Measurements from ENCODE around the gene TCHH. TPM values are rescaled to one million over a fixed set of nuclear protein-coding genes. Genes with fewer than 3 reads are reported as not detected.

Gene TCHH
- total and polyA plus RNA-seq, 2 donors (not counting 3 experiments of a cell fraction or from before 2014, with no cell fraction given): not detected

DNA sequence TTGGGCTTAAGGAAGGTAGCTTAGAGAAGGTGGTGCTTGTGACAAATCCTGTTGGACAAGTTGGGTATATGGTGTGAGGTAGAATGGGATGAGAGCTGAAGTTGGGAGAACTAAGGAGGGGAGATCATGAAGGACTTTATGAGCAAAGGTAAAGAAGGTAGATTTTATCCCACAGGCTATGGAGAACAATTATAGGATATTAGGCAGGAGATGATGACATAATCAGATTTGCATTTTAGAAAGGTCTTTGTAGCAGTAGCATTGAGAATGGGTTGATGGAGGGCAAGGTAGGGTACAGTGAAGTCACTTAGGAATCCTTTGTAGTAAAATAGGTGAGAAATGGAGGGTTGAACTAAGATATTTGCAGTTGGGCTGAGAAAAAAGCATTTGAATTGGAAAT, 14.9 kb upstream of the TCHH start:
- no peak overlapping the region for H2AFZ ChIP-seq (ENCODE audit: low read depth, low read length)
- no peaks in the 10 kb centered on the region for H3K9me3 ChIP-seq (replicated peaks; ENCODE audit: control insufficient read depth, insufficient read depth, low read length)
- H3K36me3 ChIP-seq (ENCODE audit: control insufficient read depth in 2 of 2, extremely low read depth in 1 of 2, insufficient read depth in 2 of 2, low read length in 2 of 2): no peaks in the 10 kb centered on the region
- DNase-seq (ENCODE audit: low read depth, low spot score): no peak
- H3K4me2 ChIP-seq (ENCODE audit: insufficient read depth, low read length): no peak overlapping the region
- H3K4me3 ChIP-seq (replicated peaks in 1 of 3; ENCODE audit: insufficient read depth in 1 of 3, low read depth in 1 of 3, low read length in 3 of 3): no peak overlapping the region
- BruUV-seq (replicated peaks): no TSS peak
- FAIRE-seq: no peak
- H3K9ac ChIP-seq (replicated peaks; ENCODE audit: extremely low read depth, insufficient read depth, low read length): no peak overlapping the region
- ChIA-PET POLR2A (no interaction called here), CTCF (no interaction called here)
- no peaks in the 10 kb centered on the region for H3K79me2 ChIP-seq (ENCODE audit: control insufficient read depth, insufficient read depth, low read length)
- TF ChIP-seq POLR2AphosphoS5 (IDR thresholded peaks at IDR 0.05; ENCODE audit: insufficient read depth, low read depth, low read length) (no peak), FOS (IDR thresholded peaks at IDR 0.05; ENCODE audit: borderline replicate concordance, insufficient read depth, low read length) (no peak), JUN (IDR thresholded peaks at IDR 0.05; ENCODE audit: borderline replicate concordance, insufficient read depth, insufficient read length, low read depth) (no peak), MYC (IDR thresholded peaks at IDR 0.05; ENCODE audit: low read depth, low read length) (no peak), EZH2 (IDR thresholded peaks at IDR 0.05; ENCODE audit: borderline replicate concordance, low read depth, low read length, severe bottlenecking) (no peak), POLR2A (IDR thresholded peaks at IDR 0.05; ENCODE audit: low read depth, low read length) (no peak), GATA2 (IDR thresholded peaks at IDR 0.05; ENCODE audit: insufficient read depth, insufficient read length, low read depth, low read length) (no peak)
- TF ChIP-seq, protein P1, sequence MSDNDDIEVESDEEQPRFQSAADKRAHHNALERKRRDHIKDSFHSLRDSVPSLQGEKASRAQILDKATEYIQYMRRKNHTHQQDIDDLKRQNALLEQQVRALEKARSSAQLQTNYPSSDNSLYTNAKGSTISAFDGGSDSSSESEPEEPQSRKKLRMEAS (IDR thresholded peaks at IDR 0.05; ENCODE audit: insufficient read depth, insufficient read length): no peak
- TF ChIP-seq, protein P2, sequence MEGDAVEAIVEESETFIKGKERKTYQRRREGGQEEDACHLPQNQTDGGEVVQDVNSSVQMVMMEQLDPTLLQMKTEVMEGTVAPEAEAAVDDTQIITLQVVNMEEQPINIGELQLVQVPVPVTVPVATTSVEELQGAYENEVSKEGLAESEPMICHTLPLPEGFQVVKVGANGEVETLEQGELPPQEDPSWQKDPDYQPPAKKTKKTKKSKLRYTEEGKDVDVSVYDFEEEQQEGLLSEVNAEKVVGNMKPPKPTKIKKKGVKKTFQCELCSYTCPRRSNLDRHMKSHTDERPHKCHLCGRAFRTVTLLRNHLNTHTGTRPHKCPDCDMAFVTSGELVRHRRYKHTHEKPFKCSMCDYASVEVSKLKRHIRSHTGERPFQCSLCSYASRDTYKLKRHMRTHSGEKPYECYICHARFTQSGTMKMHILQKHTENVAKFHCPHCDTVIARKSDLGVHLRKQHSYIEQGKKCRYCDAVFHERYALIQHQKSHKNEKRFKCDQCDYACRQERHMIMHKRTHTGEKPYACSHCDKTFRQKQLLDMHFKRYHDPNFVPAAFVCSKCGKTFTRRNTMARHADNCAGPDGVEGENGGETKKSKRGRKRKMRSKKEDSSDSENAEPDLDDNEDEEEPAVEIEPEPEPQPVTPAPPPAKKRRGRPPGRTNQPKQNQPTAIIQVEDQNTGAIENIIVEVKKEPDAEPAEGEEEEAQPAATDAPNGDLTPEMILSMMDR (IDR thresholded peaks at IDR 0.05; ENCODE audit: extremely low read depth in 1 of 2, insufficient read depth in 1 of 2, low read depth in 1 of 2, low read length in 2 of 2): no peak
- H3K27ac ChIP-seq (ENCODE audit: insufficient read depth, low read depth, low read length): no peak overlapping the region
- H3K4me1 ChIP-seq (ENCODE audit: control insufficient read depth, extremely low read depth, insufficient read depth, low read length): no peaks in the 10 kb centered on the region
- no peaks in the 10 kb centered on the region for H4K20me1 ChIP-seq (replicated peaks; ENCODE audit: control insufficient read depth, extremely low read depth, insufficient read depth, low read length)
- peaks cover 4 to 5% of the 10 kb centered on the region in 2 experiments for H3K27me3 ChIP-seq (ENCODE audit: control insufficient read depth in 2 of 2, insufficient read depth in 2 of 2, low read length in 2 of 2)
- dilution Hi-C loops (cut with MboI; ENCODE audit: extremely low pct_ligation_motif_present, low sequenced_read_pairs): no loop called here
- H3K9me1 ChIP-seq (replicated peaks; ENCODE audit: control insufficient read depth, extremely low read depth, insufficient read depth, low read length): no peaks in the 10 kb centered on the region
- intact Hi-C loops (cut with micrococcal nuclease): no loop called here
